GM21360 (cell line): Measurements from ENCODE around the gene MFAP1.
"Not testable (repeated sequence)": the region's sequence is repeated elsewhere in the genome, so short reads cannot be mapped to it uniquely, and the experiment has no call there.

ENCODE experiments used
- ATAC-seq: cut with Tn5 transposase; IDR thresholded peaks from one replicate; pipeline ENCODE4 v1.9.1; 2021; ENCODE audit warnings: mild to moderate bottlenecking, moderate library complexity; ENCODE audit not compliant: unreplicated experiment

Gene MFAP1, protein sequence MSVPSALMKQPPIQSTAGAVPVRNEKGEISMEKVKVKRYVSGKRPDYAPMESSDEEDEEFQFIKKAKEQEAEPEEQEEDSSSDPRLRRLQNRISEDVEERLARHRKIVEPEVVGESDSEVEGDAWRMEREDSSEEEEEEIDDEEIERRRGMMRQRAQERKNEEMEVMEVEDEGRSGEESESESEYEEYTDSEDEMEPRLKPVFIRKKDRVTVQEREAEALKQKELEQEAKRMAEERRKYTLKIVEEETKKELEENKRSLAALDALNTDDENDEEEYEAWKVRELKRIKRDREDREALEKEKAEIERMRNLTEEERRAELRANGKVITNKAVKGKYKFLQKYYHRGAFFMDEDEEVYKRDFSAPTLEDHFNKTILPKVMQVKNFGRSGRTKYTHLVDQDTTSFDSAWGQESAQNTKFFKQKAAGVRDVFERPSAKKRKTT

DNA sequence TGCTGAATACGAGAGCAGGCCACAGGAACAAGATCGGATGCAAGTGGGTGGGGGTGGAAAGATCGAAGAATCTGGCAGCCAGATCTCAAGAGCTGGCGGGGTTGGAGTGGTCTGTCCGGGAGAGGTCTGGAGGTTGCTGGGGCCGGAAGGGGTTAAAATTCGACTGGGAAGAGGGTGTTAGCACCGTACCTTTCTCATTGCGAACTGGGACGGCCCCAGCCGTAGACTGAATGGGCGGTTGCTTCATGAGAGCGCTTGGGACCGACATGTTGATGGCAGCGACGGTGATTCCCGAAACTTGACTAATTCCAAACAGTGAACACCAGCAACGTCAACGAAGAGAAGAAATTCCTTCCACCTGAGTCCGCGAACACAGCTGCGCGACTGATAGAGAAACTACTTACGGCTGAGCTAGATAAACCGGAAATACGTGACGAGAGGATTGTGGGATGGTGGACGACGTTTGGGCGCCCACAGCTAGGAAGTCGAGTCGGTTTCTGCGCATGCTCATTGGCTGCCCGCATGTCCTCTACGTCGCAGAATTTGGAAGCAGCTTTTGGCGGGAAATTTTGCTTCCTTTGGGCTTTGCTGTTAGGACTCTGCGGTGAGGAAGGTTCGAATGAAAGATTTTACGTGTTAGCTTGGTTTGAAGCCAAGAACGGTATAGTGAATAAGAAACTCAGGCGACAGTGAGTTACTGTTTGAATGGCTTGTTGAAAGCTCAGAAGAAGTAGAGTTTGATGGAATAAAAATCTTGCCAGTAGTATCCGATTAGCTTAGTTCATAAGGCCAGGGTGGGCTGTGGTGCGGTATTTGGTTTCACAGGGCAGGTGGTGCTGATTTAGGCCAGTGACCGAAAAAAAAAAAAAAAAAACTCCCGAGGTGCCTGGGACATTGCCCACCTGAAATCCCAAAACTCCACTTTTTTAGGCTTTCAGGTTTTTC lies at the start of gene MFAP1:
MFAP1 (minus strand) TSS at position 389 of the 945 bp plus-strand sequence; CDS start at position 268, 121 bp downstream.
- no peak for ATAC-seq

DNA sequence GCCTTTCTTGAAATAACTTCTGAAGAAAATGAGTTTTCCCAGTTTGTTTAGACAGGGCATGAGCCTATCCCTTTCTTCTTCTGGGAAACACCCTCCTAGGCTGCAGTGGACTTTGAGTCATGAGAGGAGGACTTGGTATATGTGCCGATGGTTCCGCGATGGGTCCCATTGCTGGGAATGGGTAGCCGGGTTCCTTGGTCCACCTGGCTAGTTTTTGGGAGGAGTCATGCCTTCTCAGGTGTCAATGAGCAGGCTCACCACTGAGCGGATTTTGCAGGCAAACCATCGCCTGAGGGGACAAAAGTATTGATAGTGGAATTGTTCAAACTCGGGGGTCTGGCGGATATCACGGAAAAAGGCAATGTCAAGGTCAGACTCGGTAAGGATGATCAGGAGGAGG lies 49.2 kb upstream of the MFAP1 start:
- no peak for ATAC-seq

DNA sequence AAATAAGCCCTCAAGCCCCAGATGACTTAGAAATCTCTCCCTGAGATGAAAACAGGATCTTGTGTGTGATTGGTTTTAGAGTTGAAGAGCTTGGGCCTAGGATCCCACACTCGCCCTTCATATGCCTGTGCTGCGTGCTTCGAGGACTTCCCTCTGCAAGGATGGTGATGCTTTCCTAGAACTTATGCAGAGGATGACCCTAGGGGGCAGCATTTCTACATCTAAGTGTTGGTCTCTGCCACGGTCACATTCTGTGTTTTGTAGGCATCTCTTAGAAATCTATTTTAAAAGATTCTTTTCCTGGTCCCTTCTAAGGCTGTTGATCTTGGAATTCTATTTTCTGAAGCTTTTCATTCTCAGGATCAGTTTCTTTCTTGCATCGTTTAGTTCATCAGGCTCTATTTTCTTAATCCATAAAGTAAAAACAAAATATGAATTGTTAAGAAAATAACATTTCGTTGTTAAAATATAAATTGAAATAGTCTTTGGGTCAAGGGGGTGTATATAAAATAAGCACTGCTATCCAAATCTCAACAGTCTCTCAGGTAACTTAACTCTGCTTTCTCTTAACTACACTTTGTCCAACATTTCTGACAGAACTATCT lies 48.0 kb upstream of the MFAP1 start:
- ATAC-seq = no peak

DNA sequence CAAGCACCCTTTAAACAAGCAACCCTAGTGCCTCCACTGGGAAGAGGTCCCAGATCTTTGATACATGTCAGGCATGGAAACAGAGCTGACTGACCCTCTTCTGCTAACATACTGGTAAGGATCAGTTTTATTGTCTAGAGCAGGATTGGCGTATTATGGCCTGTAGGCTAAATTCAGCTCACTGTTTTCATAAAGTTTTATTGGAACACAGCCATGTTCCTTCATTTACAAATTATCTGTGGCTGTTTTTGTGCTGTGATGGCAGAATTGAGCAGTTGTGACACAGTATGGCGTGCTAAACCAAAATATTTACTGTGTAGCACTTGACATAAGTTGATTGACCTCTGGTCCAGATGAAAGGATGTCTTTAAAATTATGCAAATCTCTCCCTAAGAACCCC lies 47.3 kb upstream of the MFAP1 start:
- no peak for ATAC-seq

DNA sequence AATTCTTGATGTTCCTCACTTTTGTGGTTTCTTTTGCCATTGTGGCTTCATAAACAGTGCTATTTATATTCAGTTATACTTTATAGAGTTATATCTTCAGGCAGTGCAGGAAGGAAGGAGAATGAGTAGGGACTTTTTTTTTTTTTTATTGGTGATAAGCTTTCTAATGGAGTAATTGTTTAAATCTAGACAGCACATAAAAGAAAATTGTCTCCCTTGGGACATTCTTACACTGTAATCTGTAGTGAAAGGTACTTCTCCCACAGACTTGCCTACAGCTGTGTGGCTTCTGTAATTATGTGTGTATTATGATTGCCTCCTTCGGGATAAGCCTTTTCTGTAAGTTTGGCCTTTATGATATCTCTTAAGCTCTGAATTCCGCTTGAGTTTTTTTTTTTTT lies 43.9 kb upstream of the MFAP1 start:
- no peak for ATAC-seq

DNA sequence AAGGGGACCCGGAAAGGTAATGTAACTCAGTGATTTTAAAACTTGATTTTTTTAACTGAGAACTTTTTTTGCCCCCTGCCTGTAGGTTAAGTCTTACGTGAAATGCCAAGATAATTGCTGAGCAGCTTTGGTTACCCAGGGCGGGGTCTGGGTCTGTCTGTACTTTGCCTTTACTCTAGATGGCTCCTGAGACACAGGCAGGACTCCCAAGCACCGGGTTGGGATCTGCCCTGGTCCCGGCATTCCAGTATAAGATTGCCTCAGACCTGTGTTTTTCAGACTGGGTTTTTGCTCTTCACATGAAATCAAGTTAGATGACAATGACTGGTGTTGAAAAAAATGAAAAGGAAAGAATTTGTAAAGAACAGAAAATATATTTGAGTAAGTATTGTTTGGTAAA lies 42.6 kb upstream of the MFAP1 start:
- ATAC-seq = no peak

DNA sequence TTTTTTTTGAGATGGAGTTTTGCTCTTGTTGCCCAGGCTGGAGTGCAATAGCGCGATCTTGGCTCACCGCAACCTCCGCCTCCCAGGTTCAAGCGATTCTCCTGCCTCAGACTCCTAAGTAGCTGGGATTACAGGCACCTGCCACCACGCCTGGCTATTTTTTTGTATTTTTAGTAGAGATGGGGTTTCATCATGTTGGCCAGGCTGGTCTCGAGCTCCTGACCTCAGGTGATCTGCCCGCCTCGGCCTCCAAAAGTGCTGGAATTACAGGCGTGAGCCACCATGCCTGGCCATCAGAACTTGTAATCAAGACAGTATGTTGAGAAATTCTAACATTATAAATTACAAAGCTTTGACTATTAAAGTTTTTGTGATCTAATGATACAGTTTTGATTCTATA lies 42.1 kb upstream of the MFAP1 start:
- not testable (repeated sequence) for ATAC-seq

DNA sequence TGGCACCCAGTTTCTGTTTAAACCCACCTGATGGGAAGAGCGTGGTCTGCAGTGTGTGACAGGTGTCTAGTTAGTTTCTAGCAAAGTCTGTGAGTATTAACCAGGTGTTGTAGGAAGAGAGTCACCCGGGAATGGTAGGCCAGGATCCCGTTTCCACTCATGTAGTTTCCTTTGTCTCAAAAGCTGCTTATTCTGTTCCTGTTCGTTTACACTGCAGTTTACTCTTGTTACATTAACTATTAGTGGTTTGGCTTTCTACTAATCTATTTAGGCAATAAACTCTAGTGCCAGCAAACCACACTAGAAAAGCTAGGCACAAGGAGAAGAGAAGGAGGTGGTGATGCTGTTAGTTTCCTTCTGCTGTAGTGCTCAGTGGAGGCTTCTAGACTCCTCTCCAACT lies 35.1 kb upstream of the MFAP1 start:
- no peak for ATAC-seq

DNA sequence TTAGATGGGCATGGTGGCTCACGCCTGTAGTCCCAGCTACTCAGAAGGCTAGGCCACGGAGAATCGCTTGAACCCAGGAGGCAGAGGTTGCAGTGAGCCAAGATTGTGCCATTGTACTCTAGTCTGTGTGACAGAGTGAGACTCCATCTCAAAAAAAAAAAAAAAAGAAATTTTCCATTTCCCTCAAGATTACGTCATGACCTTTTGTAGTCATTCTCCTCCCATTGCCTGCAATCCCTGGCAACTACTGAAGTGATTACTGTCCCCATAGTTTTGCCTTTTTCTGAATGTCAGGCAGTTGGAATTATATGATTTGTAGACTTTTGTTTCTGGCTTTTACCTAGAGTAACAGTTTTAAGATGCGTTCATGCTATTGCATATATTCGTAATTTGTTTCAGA lies 30.3 kb upstream of the MFAP1 start:
- no peak for ATAC-seq

DNA sequence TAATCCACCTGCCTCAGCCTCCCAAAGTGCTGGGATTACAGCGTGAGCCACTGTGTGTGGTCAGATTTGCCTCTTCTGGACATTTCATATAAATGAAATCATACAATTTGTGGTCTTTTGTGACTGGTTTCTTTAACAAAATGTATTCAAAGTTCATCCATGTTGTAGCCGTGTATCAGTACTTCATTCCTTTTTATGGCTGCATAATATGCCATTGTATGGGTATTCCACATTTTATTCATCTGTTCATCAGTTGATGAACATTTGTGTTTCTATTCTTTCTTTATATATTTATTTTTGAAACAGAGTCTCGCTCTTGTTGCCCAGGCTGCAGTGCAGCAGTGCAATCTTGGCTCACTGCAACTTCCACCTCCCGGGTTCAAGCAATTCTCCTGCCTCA lies 28.1 kb upstream of the MFAP1 start:
- ATAC-seq = no peak

DNA sequence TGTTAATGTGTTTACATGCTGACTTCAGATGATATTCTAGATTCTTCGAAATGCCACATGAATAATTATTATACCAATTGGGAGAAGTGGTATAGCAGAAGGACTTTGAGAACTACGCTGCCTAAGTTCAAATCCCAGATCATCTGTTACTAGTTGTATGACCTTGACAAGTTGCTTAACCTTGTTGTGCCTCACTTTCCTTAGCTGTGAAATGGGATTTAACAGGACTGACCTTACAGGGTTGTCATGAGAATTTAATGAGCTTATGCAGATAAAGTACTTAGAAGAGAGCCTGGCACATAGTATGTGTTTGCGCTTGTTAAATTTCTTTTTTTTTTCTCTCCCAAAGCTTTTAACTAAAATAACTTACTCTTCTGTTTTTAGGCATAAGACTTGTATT lies 26.8 kb upstream of the MFAP1 start:
- no peak for ATAC-seq

DNA sequence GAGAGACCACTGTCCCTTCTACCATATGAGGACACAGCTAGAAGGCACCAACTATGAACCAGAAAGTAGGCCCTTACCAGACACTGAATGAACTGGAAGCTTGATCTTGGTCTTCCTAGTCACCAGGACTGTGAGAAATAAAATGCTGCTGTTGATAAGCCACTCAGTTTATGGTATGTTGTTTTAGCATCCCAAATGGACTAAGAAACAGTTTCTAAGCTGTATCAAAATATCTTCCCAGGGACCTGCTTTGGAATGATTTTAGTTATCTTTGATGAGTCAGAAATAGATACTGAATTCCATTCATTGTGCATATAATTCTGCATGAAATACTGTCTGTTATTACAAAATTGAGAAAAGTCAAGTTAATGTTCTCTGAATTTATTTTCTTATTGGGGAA lies 20.9 kb upstream of the MFAP1 start:
- no peak for ATAC-seq

DNA sequence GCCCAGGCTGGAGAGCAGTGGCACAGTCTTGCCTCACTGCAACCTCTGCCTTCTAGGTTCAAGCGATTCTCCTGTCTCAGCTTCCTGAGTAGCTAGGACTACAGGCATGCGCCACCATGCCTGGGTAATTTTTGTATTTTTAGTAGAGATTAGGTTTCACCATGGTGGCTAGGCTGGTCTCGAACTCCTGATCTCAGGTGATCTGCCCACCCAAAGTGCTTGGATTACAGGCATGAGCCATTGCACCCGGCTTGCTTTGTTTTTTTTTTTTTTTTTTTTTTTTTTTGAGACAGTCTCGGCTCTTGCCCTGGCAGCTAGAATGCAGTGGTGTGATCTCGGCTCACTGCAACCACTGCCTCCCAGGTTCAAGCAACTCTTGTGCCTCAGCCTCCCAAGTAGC lies 8.0 kb upstream of the MFAP1 start:
- not testable (repeated sequence) for ATAC-seq

DNA sequence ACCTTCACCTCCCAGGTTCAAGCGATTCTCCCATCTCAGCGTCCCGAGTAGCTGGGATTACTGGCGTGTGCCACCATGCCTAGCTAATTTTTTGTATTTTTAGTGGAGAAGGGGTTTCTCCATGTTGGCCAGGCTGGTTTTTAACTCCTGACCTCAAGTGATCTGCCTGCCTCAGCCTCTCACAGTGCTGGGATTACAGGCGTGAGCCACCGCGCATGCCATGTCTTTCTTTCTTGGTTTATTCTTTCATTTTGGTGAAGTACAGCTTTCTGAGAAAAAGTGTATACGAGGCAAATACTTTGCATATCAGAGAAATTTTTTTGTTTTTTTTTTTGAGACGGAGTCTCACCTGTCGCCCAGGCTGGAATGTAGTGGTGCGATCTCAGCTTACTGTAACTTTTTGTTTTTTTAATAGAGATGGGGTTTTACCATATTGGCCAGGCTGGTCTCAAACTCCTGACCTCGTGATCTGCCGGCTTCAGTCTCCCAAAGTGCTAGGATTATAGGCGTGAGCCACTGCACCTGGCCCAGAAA lies 7.1 kb upstream of the MFAP1 start:
- ATAC-seq = not testable (repeated sequence)

DNA sequence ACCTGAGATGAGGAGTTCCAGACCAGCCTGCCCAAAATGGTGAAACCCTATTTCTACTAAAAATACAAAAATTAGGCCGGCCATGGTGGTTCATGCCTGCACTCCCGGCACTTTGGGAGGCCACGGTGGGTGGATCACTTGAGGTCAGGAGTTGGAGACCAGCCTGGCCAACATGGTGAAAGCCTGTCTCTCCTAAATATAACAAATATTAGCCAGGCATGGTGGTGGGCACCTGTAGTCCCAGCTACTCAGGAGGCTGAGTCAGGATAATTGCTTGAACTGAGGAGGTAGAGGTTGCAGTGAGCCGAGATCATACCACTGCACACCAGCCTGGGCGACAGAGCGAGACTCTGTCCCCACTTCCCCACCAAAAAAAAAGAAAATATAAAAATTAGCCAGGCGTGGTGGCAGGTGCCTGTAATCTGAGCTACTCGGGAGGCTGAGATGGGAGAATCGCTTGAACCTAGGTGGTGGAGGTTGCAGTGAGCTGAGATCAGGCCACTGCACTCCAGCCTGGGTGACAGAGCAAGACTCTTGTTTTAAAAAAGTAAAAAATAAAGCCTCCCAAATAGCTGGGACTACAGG lies 6.3 kb upstream of the MFAP1 start:
- not testable (repeated sequence) for ATAC-seq

DNA sequence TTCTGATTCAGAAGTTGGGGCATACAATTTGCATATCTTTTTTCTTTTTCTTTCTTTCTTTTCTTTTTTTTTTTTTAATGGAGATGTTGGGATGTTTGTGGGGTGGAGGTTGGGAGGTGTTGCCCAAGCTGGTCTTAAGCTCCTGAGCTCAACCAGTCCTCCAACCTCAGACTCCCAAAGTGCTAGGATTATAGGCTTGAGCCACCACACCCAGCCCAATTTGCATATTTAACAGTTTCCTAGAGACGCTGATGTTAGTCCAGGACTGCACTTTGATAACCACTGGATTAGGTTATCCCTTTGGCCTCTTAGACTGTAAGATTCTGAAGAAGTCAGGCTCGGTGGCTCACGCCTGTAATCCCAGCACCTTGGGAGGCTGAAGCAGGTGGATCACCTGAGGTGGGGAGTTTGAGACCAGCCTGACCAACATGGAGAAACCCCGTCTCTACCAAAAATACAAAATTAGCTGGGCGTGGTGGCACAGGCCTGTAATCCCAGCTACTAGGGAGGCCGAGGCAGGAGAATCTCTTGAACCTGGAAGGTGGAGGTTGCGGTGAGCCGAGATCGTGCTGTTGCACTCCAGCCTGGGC lies 5.6 kb upstream of the MFAP1 start:
- not testable (repeated sequence) for ATAC-seq

DNA sequence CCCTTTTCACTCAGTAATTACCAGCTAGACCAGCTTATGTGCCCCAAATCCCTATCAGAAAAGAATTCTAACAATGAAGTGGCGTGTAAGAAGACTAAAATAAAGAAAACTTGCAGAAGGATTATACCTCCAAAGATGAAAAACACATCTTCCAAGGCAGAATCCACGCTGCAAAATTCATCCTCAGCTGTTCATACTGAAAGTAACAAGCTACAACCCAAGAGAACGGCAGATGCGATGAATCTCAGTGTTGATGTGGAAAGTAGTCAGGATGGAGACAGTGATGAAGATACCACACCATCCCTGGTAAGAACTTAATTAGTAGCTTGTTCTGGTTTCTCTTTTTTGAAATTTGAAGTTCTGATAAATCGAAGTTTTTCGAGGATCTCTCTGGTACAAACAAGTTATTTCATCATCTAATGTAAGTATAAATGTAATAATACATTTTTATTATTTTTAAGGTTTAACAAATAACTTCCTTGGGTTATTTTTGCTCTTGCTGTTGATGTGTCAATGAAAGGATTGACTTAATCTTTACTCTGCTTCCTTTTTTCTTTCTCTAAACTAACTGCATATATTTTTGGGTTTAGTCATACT lies 3.7 kb upstream of the MFAP1 start:
- ATAC-seq = no peak

DNA sequence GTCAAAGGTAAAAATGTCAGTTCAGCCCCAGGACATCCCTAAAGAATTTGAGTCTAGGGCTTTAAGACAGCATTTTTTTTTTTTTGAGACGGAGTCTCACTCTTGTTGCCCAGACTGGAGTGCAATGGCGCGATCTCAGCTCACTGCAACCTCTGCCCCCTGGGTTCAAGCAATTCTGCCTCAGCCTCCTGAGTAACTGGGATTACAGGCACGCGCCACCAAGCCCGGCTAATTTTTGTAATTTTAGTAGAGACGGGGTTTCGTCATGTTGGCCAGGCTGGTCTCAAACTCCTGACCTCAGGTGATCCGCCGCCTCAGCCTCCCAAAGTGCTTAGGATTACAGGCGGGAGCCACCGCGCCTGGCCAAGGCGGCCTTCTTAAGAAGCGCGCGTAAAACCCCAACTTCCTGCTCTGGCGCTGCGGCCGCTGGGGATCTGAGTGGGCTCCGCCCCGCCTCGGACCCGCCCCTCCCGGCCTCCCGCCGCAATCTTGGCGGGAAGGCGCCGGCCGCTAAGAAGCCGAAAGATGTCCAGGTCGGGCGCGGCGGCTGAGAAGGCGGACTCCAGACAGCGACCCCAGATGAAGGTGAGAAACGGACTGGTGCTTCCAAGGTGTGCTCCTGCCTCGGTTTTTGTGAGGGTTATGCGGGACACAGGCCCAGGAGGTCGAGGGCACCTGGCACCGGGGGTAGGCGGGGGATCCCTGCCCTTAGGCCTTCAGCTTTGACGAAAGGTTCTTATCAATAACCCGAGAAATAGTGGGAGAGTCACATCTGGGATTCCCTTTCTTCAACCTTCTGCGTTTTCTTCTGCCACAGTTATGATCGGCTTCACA lies 2.2 kb upstream of the MFAP1 start, which contains the start of gene WDR76:
WDR76 (plus strand) TSS at position 495 of the 834 bp plus-strand sequence; CDS start at position 526, 31 bp downstream.
- peak; percentile 54 for ATAC-seq

DNA sequence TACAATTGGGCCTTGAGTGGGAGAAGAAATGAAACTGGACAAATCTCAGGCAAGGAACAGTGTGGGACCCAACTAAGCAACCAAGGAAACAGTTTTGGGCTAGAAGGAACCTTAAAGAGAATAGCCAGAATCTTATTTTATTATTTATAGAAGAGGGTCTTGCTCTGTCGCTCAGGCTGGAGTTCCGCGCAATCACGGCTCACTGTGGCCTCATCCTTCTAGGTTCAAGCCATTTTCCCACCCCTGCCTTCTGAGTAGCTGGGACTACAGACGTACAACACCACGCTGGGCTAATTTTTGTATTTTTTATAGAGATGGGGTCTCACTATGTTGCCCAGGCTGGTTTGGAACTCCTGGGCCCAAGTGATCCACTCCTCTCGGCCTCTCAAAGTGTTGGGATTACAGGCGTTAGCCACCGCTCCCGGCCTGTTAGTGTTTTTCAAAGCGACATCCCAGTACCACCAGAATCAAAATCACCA lies 1.6 kb upstream of the MFAP1 start:
- ATAC-seq = no peak
